Keratinocyte (primary cell): ENCODE results near the gene PAX7.

Experiments used
- CTCF ChIP-seq, 3 experiments: IDR thresholded peaks in 1 of 3; conservative IDR thresholded peaks in 1 of 3; optimal IDR thresholded peaks in 1 of 3; 2 replicates in 2 of 3; 3 replicates in 1 of 3; pipeline versions ENCODE3 to v1.5.1; 2011; ENCODE audit warnings: low read length in 3 of 3, mild to moderate bottlenecking in 3 of 3, moderate library complexity in 2 of 3, control low read depth in 1 of 3, inconsistent platforms in 1 of 3; ENCODE audit not compliant: insufficient read depth in 2 of 3; ENCODE audit errors: extremely low read depth in 1 of 3
- EZH2 ChIP-seq: IDR thresholded peaks from one replicate; pipeline ENCODE4 v1.6.1; 2012; ENCODE audit warnings: inconsistent platforms, mild to moderate bottlenecking, low read length, moderate library complexity

DNA sequence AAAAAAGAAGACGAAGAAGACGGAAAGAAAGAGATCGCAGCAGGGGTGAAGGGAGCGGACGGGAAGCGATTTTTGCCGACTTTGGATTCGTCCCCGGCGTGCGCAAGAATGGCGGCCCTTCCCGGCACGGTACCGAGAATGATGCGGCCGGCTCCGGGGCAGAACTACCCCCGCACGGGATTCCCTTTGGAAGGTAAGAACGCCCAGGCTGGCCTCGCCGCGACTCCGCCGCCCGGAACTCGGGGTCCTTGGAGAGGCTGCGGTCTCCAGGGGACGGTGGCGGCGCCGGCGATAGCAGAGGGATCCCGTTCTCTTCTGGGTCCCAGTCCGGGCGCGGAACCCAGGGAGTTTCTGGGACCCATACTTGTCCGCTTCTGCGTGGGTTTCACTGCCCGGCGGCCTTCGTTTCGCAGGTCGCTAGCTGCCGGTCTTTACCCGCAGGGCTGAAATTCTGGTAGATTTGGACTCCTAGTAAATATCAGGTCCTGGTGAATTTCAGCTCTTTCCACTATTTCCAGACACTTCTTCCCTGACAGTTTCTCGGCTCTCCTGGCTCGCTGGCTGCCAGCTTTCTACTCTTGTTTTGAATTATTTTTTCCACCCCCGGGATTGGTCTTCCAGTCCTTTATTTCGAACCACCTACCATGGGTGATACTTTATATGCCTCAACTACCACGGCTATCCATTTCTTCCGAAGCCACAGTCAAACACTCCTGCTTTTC is 1.0 kb downstream of the PAX7 start:
- TF ChIP-seq CTCF (optimal IDR thresholded peaks at IDR 0.05 in 1 of 3, IDR thresholded peaks at IDR 0.05 in 1 of 3, conservative IDR thresholded peaks at IDR 0.05 in 1 of 3; ENCODE audit: extremely low read depth in 1 of 3, insufficient read depth in 2 of 3, low read length in 3 of 3): no peak
- peak; percentile 99 for TF ChIP-seq EZH2
